Measurements from ENCODE around the gene GRIK4. TPM values are rescaled to one million over a fixed set of nuclear protein-coding genes. Genes with fewer than 3 reads are reported as not detected.

GRIK4 gene
- total and polyA plus RNA-seq, 2 donors (not counting 3 experiments of a cell fraction or from before 2014, with no cell fraction given) = 0.81 to 1.6 TPM

- dilution Hi-C loops (cut with MboI; ENCODE audit: extremely low pct_ligation_motif_present, low sequenced_read_pairs) (no loop called here), intact Hi-C loops (cut with micrococcal nuclease) (no loop called here)
- FAIRE-seq (no peak), DNase-seq (ENCODE audit: low read depth, low spot score) (no peak)
- Histone ChIP-seq H3K27ac (ENCODE audit: insufficient read depth, low read depth, low read length) (no peak overlapping the region), H4K20me1 (replicated peaks; ENCODE audit: control insufficient read depth, extremely low read depth, insufficient read depth, low read length) (no peaks in the 10 kb centered on the region), H3K36me3 (ENCODE audit: control insufficient read depth in 2 of 2, extremely low read depth in 1 of 2, insufficient read depth in 2 of 2, low read length in 2 of 2) (no peaks in the 10 kb centered on the region), H3K4me1 (ENCODE audit: control insufficient read depth, extremely low read depth, insufficient read depth, low read length) (peaks cover 3% of the 10 kb centered on the region), H3K27me3 (ENCODE audit: control insufficient read depth in 2 of 2, insufficient read depth in 2 of 2, low read length in 2 of 2) (no peaks in the 10 kb centered on the region), H3K4me3 (replicated peaks in 1 of 3; ENCODE audit: insufficient read depth in 1 of 3, low read depth in 1 of 3, low read length in 3 of 3) (no peak overlapping the region), H3K9me3 (replicated peaks; ENCODE audit: control insufficient read depth, insufficient read depth, low read length) (no peaks in the 10 kb centered on the region), H3K9ac (replicated peaks; ENCODE audit: extremely low read depth, insufficient read depth, low read length) (no peak overlapping the region), H3K4me2 (ENCODE audit: insufficient read depth, low read length) (no peak overlapping the region), H2AFZ (ENCODE audit: low read depth, low read length) (no peak overlapping the region), H3K9me1 (replicated peaks; ENCODE audit: control insufficient read depth, extremely low read depth, insufficient read depth, low read length) (no peaks in the 10 kb centered on the region), H3K79me2 (ENCODE audit: control insufficient read depth, insufficient read depth, low read length) (no peaks in the 10 kb centered on the region)
- BruUV-seq (replicated peaks) = no TSS peak
- CTCF ChIA-PET = interaction anchor here (1.0 to 1.3 kb wide), 2 partner anchors 15 to 70 kb away, joined by 3 read pairs; no protein-coding TSS in a partner anchor
- POLR2A ChIA-PET = no interaction called here
- TF ChIP-seq MYC (IDR thresholded peaks at IDR 0.05; ENCODE audit: low read depth, low read length) (no peak), EZH2 (IDR thresholded peaks at IDR 0.05; ENCODE audit: borderline replicate concordance, low read depth, low read length, severe bottlenecking) (no peak), MAX (IDR thresholded peaks at IDR 0.05; ENCODE audit: insufficient read depth, insufficient read length) (no peak), JUN (IDR thresholded peaks at IDR 0.05; ENCODE audit: borderline replicate concordance, insufficient read depth, insufficient read length, low read depth) (no peak), POLR2AphosphoS5 (IDR thresholded peaks at IDR 0.05; ENCODE audit: insufficient read depth, low read depth, low read length) (no peak), FOS (IDR thresholded peaks at IDR 0.05; ENCODE audit: borderline replicate concordance, insufficient read depth, low read length) (no peak), GATA2 (IDR thresholded peaks at IDR 0.05; ENCODE audit: insufficient read depth, insufficient read length, low read depth, low read length) (no peak), POLR2A (IDR thresholded peaks at IDR 0.05; ENCODE audit: low read depth, low read length) (no peak), CTCF (IDR thresholded peaks at IDR 0.05; ENCODE audit: extremely low read depth in 1 of 2, insufficient read depth in 1 of 2, low read depth in 1 of 2, low read length in 2 of 2) (no peak)
Measured at GRCh38 chr11:120816711-120817110, 305.2 kb downstream of the GRIK4 start.
